ENCODE results near the gene ARMC7. TPM values are rescaled to one million over a fixed set of nuclear protein-coding genes. Genes with fewer than 3 reads are reported as not detected.

The ARMC7 gene
- total and polyA plus RNA-seq, 10 donors = 7.8 to 19.2 (median 14.4) TPM

- Histone ChIP-seq H3K4me1 (peaks cover 32 to 73% (median 46%) of the 10 kb centered on the region in 6 donors), H3K27me3 (replicated peaks in 1 of 7) (no peaks in the 10 kb centered on the region), H3K36me3 (no peaks in the 10 kb centered on the region), H3K9me3 (no peaks in the 10 kb centered on the region), H3K4me3 (no peak overlapping the region), H3K27ac (no peak overlapping the region)
- WGBS, 5 donors = 81 to 88% (median 88%) methylated on average over 12 to 13 of the region's 13 CpGs
- no peak for DNase-seq
- no peak for TF ChIP-seq POLR2A (IDR thresholded peaks at IDR 0.05)
- TF ChIP-seq POLR2AphosphoS5 (IDR thresholded peaks at IDR 0.05) = no peak
- no peak for TF ChIP-seq CTCF (IDR thresholded peaks at IDR 0.05 in 8 of 11, conservative IDR thresholded peaks at IDR 0.05 in 3 of 11)
- intact Hi-C loops (cut with DNase I; ENCODE audit: low total_unique reads) = no loop called here
Measured at GRCh38 chr17:75081611-75082540, 27.9 kb upstream of the ARMC7 start.

GRCh38 chr17:75082683-75083082 lies 27.1 kb upstream of the ARMC7 start:
- no peak overlapping the region for H3K27ac ChIP-seq
- TF ChIP-seq CTCF (IDR thresholded peaks at IDR 0.05 in 8 of 11, conservative IDR thresholded peaks at IDR 0.05 in 3 of 11) = no peak
- no peak for TF ChIP-seq POLR2A (IDR thresholded peaks at IDR 0.05)
- no peak for TF ChIP-seq POLR2AphosphoS5 (IDR thresholded peaks at IDR 0.05)
- H3K36me3 ChIP-seq = no peaks in the 10 kb centered on the region
- peaks cover 30 to 73% (median 46%) of the 10 kb centered on the region in 6 donors for H3K4me1 ChIP-seq
- H3K4me3 ChIP-seq = no peak overlapping the region
- intact Hi-C loops (cut with DNase I; ENCODE audit: low total_unique reads) = no loop called here
- no peaks in the 10 kb centered on the region for H3K27me3 ChIP-seq (replicated peaks in 1 of 7)
- DNase-seq = no peak
- WGBS, 5 donors = 83 to 95% (median 87%) methylated on average over 6 of the region's 6 CpGs
- H3K9me3 ChIP-seq = no peaks in the 10 kb centered on the region

- intact Hi-C loops (cut with DNase I; ENCODE audit: low total_unique reads) = no loop called here
- Histone ChIP-seq H3K4me3 (no peak overlapping the region), H3K4me1 (peaks cover 26 to 73% (median 45%) of the 10 kb centered on the region in 6 donors), H3K27me3 (replicated peaks in 1 of 7) (no peaks in the 10 kb centered on the region), H3K27ac (peak overlapping the region in 1 of 8 donors; percentile 18), H3K9me3 (no peaks in the 10 kb centered on the region), H3K36me3 (no peaks in the 10 kb centered on the region)
- TF ChIP-seq POLR2AphosphoS5 (IDR thresholded peaks at IDR 0.05) (peak in 1 of 3 donors; percentile 48), CTCF (IDR thresholded peaks at IDR 0.05 in 8 of 11, conservative IDR thresholded peaks at IDR 0.05 in 3 of 11) (no peak)
- WGBS, 5 donors = 52 to 72% (median 59%) methylated on average over 13 to 14 of the region's 14 CpGs
- no peak for DNase-seq
Measured at GRCh38 chr17:75084039-75084660, 25.6 kb upstream of the ARMC7 start.

Measured in spleen (tissue), 11 donors.